GM18526 (cell line): ENCODE data around the gene COL28A1.

Source experiments
- POLR2A ChIP-seq: IDR thresholded peaks from 3 replicates; pipeline ENCODE4 v1.6.1; 2011; ENCODE audit not compliant: insufficient read length; ENCODE audit errors: extremely low read depth

COL28A1 gene

DNA sequence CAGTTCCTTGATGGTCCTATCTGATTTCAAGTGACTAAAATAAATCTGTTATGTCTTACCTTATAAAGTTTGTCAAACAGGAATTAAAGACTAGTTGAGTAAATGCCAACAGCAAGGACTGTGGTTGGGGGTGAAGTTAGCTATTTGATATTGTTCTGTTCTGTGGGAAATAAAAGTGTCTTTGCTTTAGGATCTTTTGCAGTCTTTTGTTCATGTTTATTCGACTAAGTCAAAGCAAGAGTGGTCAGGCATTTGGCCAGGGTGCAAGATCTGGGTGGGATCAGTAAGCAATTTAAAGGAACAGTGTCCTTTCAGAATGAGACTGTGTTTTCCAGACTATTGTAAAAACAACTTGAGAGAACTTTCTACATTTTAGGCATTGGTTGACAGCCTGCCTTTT lies at the start of gene COL28A1:
COL28A1 (minus strand) TSS at position 183 of the 400 bp plus-strand sequence. CDS start 2,998 bp downstream, outside the sequence.
- TF ChIP-seq POLR2A, result no peak

GRCh38 chr7:7584653-7585052 lies 49.0 kb upstream of the COL28A1 start:
- no peak for TF ChIP-seq POLR2A

- no peak for TF ChIP-seq POLR2A
Observed at GRCh38 chr7:7583731-7584130, 48.1 kb upstream of the COL28A1 start.

- no peak for TF ChIP-seq POLR2A
Observed at GRCh38 chr7:7582596-7582995, 46.9 kb upstream of the COL28A1 start.

DNA sequence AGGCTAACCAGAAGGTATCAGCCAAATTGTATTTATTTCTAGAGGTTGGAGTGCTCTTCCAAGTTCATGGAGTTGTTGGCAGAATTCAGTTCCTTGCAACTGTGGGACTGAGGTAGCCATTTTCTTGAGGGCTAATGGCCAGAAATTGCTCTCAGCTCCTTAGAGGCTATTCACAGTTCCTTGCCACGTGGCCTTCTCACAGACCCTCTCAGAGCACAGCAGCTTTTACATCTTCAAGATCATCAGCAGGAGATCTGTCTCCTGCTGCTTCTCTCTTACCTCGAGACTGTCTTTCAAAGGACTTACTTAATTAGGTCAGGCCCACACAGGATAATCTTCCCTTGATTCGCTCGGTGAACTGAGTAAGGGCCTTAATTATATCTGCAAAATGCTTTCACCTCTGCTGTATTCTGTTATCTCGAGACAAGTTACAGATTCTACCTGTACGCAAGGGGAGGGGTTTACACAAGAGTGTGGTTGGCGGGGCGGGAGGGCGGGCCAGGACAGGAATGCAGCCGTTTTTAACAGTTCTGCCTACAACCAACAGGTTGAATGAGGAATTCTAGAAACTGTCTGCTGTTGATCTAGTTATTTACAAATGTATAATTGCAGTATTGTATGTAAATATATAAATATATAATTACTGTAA lies 46.0 kb upstream of the COL28A1 start:
- no peak for TF ChIP-seq POLR2A

GRCh38 chr7:7579638-7580037 lies 44.0 kb upstream of the COL28A1 start:
- no peak for TF ChIP-seq POLR2A

DNA sequence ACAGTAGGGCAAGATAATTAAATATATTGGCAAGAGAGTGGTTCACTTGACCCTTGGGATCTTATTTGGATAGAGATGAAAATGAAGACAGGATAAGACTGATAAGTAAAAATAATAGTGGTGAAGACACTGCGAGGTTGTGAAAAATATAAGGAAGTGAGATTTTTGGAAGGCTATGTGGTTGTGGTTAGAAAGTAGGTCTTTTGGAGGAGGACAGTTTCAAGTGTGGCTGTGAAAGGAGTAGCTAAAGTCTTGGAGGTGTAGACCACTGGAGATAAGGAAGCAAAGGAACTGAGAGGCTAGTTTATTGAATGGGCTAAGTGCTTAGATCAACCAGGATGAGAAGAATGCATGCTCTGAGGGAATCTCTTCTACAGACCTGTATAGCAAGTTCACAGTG lies 42.2 kb upstream of the COL28A1 start:
- no peak for TF ChIP-seq POLR2A

GRCh38 chr7:7576344-7576743 lies 40.7 kb upstream of the COL28A1 start:
- no peak for TF ChIP-seq POLR2A

- TF ChIP-seq POLR2A, result no peak
Observed at GRCh38 chr7:7573701-7574100, 38.0 kb upstream of the COL28A1 start.

- no peak for TF ChIP-seq POLR2A
Observed at GRCh38 chr7:7570584-7570983, 34.9 kb upstream of the COL28A1 start.

GRCh38 chr7:7569615-7570014 lies 33.9 kb upstream of the COL28A1 start:
- TF ChIP-seq POLR2A, result peak; percentile 30

GRCh38 chr7:7569081-7569527 lies 33.4 kb upstream of the COL28A1 start:
- peak; percentile 50 for TF ChIP-seq POLR2A

DNA sequence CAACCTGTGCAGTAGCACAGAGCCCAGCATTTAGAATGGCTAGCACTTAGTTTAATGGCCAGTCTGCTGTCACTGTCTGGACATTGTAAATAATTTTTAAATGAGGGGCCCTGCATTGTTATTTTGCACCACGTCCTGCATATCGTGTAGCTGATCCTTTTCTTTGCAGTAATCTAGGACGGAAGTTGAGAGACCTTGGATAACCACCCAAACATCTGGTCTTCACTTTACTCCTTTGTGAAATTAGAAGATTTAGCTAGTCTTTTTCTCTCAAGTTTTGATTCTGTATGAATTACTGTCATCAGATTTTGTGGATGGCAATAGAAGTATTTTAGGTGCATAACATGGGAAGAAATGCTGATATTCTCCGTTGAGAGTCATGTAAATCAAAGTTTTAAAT lies 32.9 kb upstream of the COL28A1 start:
- TF ChIP-seq POLR2A, result no peak

DNA sequence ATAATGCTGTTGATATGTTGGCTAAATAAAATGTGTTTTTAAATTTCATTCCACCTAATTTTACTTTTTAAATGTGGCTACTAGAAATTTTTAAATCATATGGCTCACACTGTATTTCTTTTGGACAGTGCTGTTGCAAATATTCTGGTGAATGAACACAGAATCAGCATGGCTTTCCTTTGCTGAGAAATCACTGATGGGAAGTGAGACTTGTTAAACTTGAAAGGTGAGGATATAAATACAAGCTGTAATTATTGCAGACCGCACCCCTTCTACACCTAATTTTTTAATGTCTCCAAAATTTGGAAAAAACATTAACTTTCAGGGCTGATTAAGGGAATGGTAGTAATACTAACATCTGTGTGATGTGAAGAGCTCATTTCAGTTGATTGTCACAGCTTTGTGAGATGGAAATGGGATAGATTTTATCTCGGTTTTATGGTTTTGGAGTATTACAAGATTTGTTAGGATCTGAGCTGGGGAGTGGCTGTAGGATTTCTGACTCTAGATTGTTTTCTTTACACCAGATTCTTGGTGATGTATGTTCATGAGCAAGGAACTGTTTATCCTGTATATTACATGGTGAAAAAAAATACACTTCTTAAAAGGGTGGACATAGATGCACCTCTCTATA lies 32.3 kb upstream of the COL28A1 start:
- peak; percentile 29 for TF ChIP-seq POLR2A

DNA sequence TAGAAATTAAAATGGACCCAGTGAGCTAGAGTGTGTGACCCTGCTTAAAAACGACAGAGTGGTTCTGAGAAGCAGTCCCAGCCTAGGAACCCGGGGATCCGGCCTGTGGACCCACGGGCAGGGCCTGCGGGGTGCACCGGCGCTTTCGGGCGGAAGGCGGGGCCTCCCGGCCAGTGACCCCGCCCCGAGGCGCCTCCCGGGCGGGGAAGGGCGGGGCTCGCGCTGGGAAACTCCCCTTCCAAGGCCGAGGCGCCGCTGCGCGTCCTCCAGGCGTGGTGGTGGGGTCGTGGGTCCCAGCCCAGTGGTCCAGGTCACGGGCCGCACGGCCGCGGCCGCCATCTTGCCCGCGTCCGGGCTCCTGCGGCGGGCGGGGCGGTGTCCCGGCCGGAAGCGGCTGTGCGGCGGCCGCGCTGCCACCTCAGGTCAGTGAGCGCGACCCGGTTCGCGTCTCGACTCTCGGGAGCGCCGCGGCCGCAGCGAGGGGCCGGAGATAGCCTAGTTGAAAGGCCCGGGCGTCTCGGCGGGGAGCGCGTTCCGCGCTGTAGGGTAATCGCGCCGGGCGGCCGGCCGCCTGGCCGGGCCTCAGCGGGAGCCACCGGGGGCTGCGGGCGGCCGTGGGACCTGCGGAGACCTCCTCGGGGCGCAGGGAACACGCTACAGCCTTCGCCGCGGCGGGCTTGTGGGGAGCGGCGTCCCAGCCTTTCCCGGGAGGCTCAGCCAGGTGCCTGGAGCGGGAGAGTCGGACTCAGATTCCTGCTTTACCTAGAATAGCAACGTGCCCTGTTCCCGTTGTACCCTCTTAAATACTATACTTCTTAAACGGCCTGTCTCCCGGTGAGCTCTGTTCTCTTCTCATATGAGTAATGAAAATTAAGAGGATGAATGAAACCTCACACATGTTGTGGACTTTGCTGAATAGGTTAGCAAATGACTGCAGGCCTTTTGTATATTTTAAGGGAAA lies 31.3 kb upstream of the COL28A1 start, which contains the start of gene MIOS:
MIOS (plus strand) TSS at position 234 of the 961 bp plus-strand sequence. CDS start 5,592 bp downstream, outside the sequence.
- TF ChIP-seq POLR2A, result peak; percentile 74
